Measurements from ENCODE around the gene ITGA11.

DNA sequence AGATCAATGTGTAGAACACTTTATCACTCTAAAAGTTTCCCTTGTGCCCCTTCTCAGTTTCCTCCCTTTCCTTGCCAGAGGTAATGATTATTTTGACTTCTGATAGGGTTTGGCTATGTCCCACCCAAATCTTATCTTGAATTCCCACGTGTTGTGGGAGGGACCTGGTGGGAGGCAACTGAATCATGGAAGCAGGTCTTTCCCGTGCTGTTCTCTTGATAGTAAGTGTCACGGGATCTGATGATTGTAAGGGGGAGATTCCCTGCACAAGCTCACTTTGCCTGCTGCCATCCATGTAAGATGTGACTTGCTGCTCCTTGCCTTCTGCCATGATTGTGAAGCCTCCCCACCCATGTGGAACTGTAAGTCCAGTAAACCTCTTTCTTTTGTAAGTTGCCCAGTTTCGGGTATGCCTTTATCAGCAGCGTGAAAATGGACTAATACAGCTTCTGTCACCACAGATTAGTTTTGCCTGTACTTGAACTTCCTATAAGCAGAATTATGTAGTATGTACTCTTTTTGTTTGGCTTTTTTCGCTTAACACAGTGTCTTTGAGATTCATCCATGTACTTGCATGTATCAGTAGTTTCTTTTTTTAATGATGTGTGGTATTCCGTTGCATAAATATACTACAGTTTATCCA is 147.2 kb downstream of the ITGA11 start:
- TF ChIP-seq CTCF (IDR thresholded peaks at IDR 0.05) (no peak), ZFX (IDR thresholded peaks at IDR 0.05; ENCODE audit: borderline replicate concordance) (no peak)
